ENCODE data around the gene CFAP57. TPM values are rescaled to one million over a fixed set of nuclear protein-coding genes. Genes with fewer than 3 reads are reported as not detected.

Gene CFAP57
- total and polyA plus RNA-seq, 2 experiments from 2014 or later: 0.10 to 0.46 TPM

DNA sequence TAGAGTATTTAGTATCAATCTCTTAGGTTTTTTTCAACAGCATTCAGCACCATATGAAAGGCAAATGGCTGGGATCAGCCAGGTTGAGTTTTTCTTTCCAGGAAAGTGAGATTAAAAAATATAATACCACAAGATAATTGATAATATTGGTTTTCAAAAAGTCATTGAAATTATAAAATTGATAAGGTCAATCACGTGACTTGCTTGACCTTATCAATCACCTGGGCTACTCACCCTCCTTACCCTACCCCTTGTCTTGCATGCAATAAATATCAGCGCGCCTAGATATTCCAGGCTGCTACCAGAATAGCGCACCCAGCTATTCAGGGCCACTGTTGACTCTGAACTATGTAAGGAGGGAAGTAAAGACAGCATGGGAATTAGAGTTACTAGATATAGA is 31.5 kb upstream of the CFAP57 start:
- TF ChIP-seq EZH2phosphoT487 (IDR thresholded peaks at IDR 0.05; ENCODE audit: low read depth, severe bottlenecking, unreplicated experiment): no peak
- TF ChIP-seq, protein P1, sequence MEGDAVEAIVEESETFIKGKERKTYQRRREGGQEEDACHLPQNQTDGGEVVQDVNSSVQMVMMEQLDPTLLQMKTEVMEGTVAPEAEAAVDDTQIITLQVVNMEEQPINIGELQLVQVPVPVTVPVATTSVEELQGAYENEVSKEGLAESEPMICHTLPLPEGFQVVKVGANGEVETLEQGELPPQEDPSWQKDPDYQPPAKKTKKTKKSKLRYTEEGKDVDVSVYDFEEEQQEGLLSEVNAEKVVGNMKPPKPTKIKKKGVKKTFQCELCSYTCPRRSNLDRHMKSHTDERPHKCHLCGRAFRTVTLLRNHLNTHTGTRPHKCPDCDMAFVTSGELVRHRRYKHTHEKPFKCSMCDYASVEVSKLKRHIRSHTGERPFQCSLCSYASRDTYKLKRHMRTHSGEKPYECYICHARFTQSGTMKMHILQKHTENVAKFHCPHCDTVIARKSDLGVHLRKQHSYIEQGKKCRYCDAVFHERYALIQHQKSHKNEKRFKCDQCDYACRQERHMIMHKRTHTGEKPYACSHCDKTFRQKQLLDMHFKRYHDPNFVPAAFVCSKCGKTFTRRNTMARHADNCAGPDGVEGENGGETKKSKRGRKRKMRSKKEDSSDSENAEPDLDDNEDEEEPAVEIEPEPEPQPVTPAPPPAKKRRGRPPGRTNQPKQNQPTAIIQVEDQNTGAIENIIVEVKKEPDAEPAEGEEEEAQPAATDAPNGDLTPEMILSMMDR (IDR thresholded peaks at IDR 0.05; ENCODE audit: poor library complexity): no peak
- TF ChIP-seq EZH2 (IDR thresholded peaks at IDR 0.05; ENCODE audit: borderline replicate concordance): no peak
- H2AFZ ChIP-seq: no peak overlapping the region

GRCh38 chr1:43143441-43143888 is 28.7 kb upstream of the CFAP57 start:
- Histone ChIP-seq H3K27ac (no peak overlapping the region), H3K79me2 (no peaks in the 10 kb centered on the region), H3K4me1 (ENCODE audit: insufficient read depth) (no peaks in the 10 kb centered on the region), H3K4me3 (no peak overlapping the region), H2AFZ (no peak overlapping the region), H3K4me2 (no peak overlapping the region), H3K9me3 (ENCODE audit: low read depth) (no peaks in the 10 kb centered on the region), H3K36me3 (replicated peaks; ENCODE audit: insufficient read depth, low read depth) (no peaks in the 10 kb centered on the region), H4K20me1 (ENCODE audit: insufficient read depth, poor library complexity, severe bottlenecking) (no peaks in the 10 kb centered on the region), H3K27me3 (no peaks in the 10 kb centered on the region), H3K9me2 (replicated peaks; ENCODE audit: insufficient read depth) (no peaks in the 10 kb centered on the region)
- DNase-seq (ENCODE audit: low spot score): no peak
- WGBS (ENCODE audit: low lambda C conversion rate, missing lambda C conversion rate): 36% methylated on average over 7 of the region's 7 CpGs
- TF ChIP-seq EZH2 (IDR thresholded peaks at IDR 0.05; ENCODE audit: borderline replicate concordance): no peak

More for the DNA sequence above, 31.5 kb upstream of the CFAP57 start:
- H3K36me3 ChIP-seq (replicated peaks; ENCODE audit: insufficient read depth, low read depth): no peaks in the 10 kb centered on the region
- 96% methylated on average over 4 of the region's 4 CpGs for WGBS (ENCODE audit: low lambda C conversion rate, missing lambda C conversion rate)
- no peaks in the 10 kb centered on the region for H3K4me1 ChIP-seq (ENCODE audit: insufficient read depth)
- H4K20me1 ChIP-seq (ENCODE audit: insufficient read depth, poor library complexity, severe bottlenecking): no peaks in the 10 kb centered on the region
- H3K4me2 ChIP-seq: no peak overlapping the region
- no peak for DNase-seq (ENCODE audit: low spot score)
- no peak overlapping the region for H3K27ac ChIP-seq
- no peaks in the 10 kb centered on the region for H3K9me3 ChIP-seq (ENCODE audit: low read depth)
- H3K27me3 ChIP-seq: no peaks in the 10 kb centered on the region
- H3K9me2 ChIP-seq (replicated peaks; ENCODE audit: insufficient read depth): no peaks in the 10 kb centered on the region
- H3K4me3 ChIP-seq: no peak overlapping the region
- no peaks in the 10 kb centered on the region for H3K79me2 ChIP-seq

DNA sequence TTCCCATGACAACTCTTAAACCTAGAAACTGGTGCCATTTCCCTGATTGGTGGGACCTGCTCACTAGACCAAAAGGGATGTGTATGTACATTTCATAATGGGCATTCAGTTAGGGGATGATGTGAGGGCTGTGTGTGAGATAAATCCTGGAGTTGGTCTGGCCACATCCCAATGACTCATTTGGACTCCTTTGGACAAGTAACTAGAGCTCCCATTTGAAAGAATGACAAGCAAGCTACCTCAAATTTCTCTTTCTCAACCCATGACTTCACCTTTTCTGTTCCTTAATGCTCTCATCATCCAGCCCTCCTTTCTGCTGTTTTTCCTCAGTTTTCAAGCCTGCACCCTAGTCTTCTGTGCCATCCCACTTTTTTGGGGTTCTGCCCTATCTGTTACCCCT is 27.9 kb upstream of the CFAP57 start:
- Histone ChIP-seq H3K4me3 (no peak overlapping the region), H3K27ac (no peak overlapping the region), H3K36me3 (replicated peaks; ENCODE audit: insufficient read depth, low read depth) (no peaks in the 10 kb centered on the region), H3K9me3 (ENCODE audit: low read depth) (no peaks in the 10 kb centered on the region), H3K4me1 (ENCODE audit: insufficient read depth) (no peaks in the 10 kb centered on the region), H3K27me3 (no peaks in the 10 kb centered on the region), H3K79me2 (no peaks in the 10 kb centered on the region), H3K9me2 (replicated peaks; ENCODE audit: insufficient read depth) (no peaks in the 10 kb centered on the region), H2AFZ (no peak overlapping the region), H4K20me1 (ENCODE audit: insufficient read depth, poor library complexity, severe bottlenecking) (no peaks in the 10 kb centered on the region), H3K4me2 (no peak overlapping the region)
- DNase-seq (ENCODE audit: low spot score): no peak
- TF ChIP-seq, protein P1 (IDR thresholded peaks at IDR 0.05; ENCODE audit: poor library complexity): no peak
- TF ChIP-seq EZH2 (IDR thresholded peaks at IDR 0.05; ENCODE audit: borderline replicate concordance): no peak
- no peak for TF ChIP-seq EZH2phosphoT487 (IDR thresholded peaks at IDR 0.05; ENCODE audit: low read depth, severe bottlenecking, unreplicated experiment)

DNA sequence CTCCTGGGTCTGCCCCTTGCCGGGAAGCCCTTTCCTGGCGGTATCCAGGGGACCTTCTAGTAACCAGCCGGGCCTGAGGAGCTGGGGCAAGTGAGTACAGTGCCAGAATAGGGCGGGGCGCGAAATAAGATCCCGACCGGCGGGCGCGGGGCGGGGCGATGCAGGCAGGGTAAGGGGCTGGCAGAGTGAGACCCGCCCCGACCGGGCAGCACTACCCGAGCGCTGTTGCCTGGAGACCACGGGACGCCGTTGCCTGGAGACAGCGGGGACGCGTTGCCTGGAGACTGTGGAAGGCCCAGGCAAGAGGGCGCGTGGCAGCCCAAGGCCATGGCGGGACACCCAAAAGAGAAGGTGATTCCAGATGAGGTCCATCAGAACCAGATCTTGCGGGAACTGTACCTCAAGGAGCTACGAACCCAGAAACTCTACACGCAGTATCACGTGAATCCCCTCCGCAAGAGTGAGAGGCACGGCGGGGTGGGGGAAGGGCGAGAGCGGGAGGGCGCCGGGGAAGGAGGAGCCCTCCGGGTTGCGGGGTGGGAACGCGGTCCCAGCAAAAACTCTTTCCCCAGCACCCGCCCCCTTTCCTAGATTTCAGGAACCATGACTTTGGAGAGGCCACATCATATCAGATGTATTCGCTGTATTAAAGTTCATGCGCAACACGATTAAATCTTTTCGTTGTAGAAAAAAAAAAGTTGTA is 24.4 kb upstream of the CFAP57 start:
- Histone ChIP-seq H3K9me2 (replicated peaks; ENCODE audit: insufficient read depth) (no peaks in the 10 kb centered on the region), H3K4me2 (peak overlapping the region; percentile 90), H3K36me3 (replicated peaks; ENCODE audit: insufficient read depth, low read depth) (no peaks in the 10 kb centered on the region), H3K27me3 (no peaks in the 10 kb centered on the region), H3K4me1 (ENCODE audit: insufficient read depth) (no peaks in the 10 kb centered on the region), H3K27ac (no peak overlapping the region), H4K20me1 (ENCODE audit: insufficient read depth, poor library complexity, severe bottlenecking) (no peaks in the 10 kb centered on the region), H2AFZ (peak overlapping the region; percentile 26), H3K4me3 (no peak overlapping the region), H3K9me3 (ENCODE audit: low read depth) (no peaks in the 10 kb centered on the region), H3K79me2 (no peaks in the 10 kb centered on the region)
- TF ChIP-seq EZH2phosphoT487 (IDR thresholded peaks at IDR 0.05; ENCODE audit: low read depth, severe bottlenecking, unreplicated experiment): no peak
- no peak for TF ChIP-seq EZH2 (IDR thresholded peaks at IDR 0.05; ENCODE audit: borderline replicate concordance)
- TF ChIP-seq, protein P1 (IDR thresholded peaks at IDR 0.05; ENCODE audit: poor library complexity): no peak
- DNase-seq (ENCODE audit: low spot score): peak; percentile 88
- 8% methylated on average over 45 of the region's 47 CpGs for WGBS (ENCODE audit: low lambda C conversion rate, missing lambda C conversion rate)
